ENCODE measurements around the gene IGF2BP3. TPM values are rescaled to one million over a fixed set of nuclear protein-coding genes. Genes with fewer than 3 reads are reported as not detected.

The IGF2BP3 gene
- total and polyA plus RNA-seq, 2 donors (not counting 3 experiments of a cell fraction or from before 2014, with no cell fraction given), result 41.2 to 111 TPM

DNA sequence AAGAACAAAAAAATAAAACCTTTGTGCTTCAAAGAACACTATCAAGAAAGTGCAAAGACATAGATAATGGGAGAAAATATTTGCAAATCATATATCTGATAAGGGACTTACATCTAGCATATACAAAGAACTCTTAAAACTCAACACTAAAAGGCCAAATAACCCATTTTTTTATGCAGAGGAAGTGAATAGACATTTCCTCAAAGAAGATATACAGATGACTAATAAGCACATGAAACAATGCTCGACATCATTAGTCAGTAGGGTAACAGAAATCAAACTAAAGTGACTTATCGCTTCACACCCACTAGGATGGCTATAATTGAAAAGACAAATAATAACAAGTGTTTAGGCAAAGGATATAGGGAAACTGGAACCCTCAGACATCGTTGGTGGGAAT lies 93.2 kb downstream of the IGF2BP3 start:
- intact Hi-C loops (cut with micrococcal nuclease) (loop anchor here (1.0 kb wide), 1 partner anchor 43 kb away; no protein-coding TSS in a partner anchor), dilution Hi-C loops (cut with MboI; ENCODE audit: extremely low pct_ligation_motif_present, low sequenced_read_pairs) (no loop called here)
- Histone ChIP-seq H3K79me2 (ENCODE audit: control insufficient read depth, insufficient read depth, low read length) (peaks cover 60% of the 10 kb centered on the region), H3K9me3 (replicated peaks; ENCODE audit: control insufficient read depth, insufficient read depth, low read length) (no peaks in the 10 kb centered on the region), H3K4me3 (replicated peaks in 1 of 3; ENCODE audit: insufficient read depth in 1 of 3, low read depth in 1 of 3, low read length in 3 of 3) (peak overlapping the region in 1 of 3 experiments; percentile 10), H3K4me1 (ENCODE audit: control insufficient read depth, extremely low read depth, insufficient read depth, low read length) (peaks cover 75% of the 10 kb centered on the region), H2AFZ (ENCODE audit: low read depth, low read length) (no peak overlapping the region), H3K4me2 (ENCODE audit: insufficient read depth, low read length) (peak overlapping the region; percentile 72), H3K9me1 (replicated peaks; ENCODE audit: control insufficient read depth, extremely low read depth, insufficient read depth, low read length) (no peaks in the 10 kb centered on the region), H3K36me3 (ENCODE audit: control insufficient read depth in 2 of 2, extremely low read depth in 1 of 2, insufficient read depth in 2 of 2, low read length in 2 of 2) (no peaks in the 10 kb centered on the region), H3K27me3 (ENCODE audit: control insufficient read depth in 2 of 2, insufficient read depth in 2 of 2, low read length in 2 of 2) (no peaks in the 10 kb centered on the region), H4K20me1 (replicated peaks; ENCODE audit: control insufficient read depth, extremely low read depth, insufficient read depth, low read length) (no peaks in the 10 kb centered on the region), H3K27ac (ENCODE audit: insufficient read depth, low read depth, low read length) (peak overlapping the region; percentile 79), H3K9ac (replicated peaks; ENCODE audit: extremely low read depth, insufficient read depth, low read length) (peak overlapping the region; percentile 4)
- ChIA-PET CTCF (no interaction called here), POLR2A (no interaction called here)
- peak; percentile 88 for DNase-seq (ENCODE audit: low read depth, low spot score)
- peak; percentile 81 for FAIRE-seq
- TF ChIP-seq POLR2A (IDR thresholded peaks at IDR 0.05; ENCODE audit: low read depth, low read length), result no peak
- TF ChIP-seq FOS (IDR thresholded peaks at IDR 0.05; ENCODE audit: borderline replicate concordance, insufficient read depth, low read length), result peak; percentile 94
- no peak for TF ChIP-seq MYC (IDR thresholded peaks at IDR 0.05; ENCODE audit: low read depth, low read length)
- no peak for TF ChIP-seq CTCF (IDR thresholded peaks at IDR 0.05; ENCODE audit: extremely low read depth in 1 of 2, insufficient read depth in 1 of 2, low read depth in 1 of 2, low read length in 2 of 2)
- TF ChIP-seq EZH2 (IDR thresholded peaks at IDR 0.05; ENCODE audit: borderline replicate concordance, low read depth, low read length, severe bottlenecking), result no peak
- peak; percentile 38 for TF ChIP-seq POLR2AphosphoS5 (IDR thresholded peaks at IDR 0.05; ENCODE audit: insufficient read depth, low read depth, low read length)
- TF ChIP-seq MAX (IDR thresholded peaks at IDR 0.05; ENCODE audit: insufficient read depth, insufficient read length), result no peak
- peak; percentile 75 for TF ChIP-seq GATA2 (IDR thresholded peaks at IDR 0.05; ENCODE audit: insufficient read depth, insufficient read length, low read depth, low read length)
- peak; percentile 92 for TF ChIP-seq JUN (IDR thresholded peaks at IDR 0.05; ENCODE audit: borderline replicate concordance, insufficient read depth, insufficient read length, low read depth)
- BruUV-seq (replicated peaks), result no TSS peak

Data from endothelial cell of umbilical vein (primary cell).